ENCODE results near the gene CASP2.

DNA sequence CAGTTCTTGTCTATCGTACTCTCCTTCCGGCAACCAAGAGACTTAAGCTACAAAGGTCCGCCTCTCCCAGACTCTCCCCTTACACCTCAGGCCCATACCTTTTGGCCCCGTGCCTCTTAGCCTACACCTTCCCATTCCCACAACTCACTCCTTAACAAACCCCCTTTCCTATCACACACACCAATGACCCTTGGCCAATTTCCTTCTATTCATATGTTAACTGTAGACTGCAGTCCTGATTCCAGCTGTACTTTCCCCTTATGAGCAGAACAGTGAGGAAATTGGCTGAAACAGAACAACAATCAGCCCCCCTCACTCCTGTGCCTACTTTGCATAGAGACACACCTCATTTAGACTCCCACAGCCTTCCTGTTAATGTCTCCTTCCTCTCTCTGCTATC, 4.8 kb upstream of the CASP2 start:
- TF ChIP-seq, protein P1, sequence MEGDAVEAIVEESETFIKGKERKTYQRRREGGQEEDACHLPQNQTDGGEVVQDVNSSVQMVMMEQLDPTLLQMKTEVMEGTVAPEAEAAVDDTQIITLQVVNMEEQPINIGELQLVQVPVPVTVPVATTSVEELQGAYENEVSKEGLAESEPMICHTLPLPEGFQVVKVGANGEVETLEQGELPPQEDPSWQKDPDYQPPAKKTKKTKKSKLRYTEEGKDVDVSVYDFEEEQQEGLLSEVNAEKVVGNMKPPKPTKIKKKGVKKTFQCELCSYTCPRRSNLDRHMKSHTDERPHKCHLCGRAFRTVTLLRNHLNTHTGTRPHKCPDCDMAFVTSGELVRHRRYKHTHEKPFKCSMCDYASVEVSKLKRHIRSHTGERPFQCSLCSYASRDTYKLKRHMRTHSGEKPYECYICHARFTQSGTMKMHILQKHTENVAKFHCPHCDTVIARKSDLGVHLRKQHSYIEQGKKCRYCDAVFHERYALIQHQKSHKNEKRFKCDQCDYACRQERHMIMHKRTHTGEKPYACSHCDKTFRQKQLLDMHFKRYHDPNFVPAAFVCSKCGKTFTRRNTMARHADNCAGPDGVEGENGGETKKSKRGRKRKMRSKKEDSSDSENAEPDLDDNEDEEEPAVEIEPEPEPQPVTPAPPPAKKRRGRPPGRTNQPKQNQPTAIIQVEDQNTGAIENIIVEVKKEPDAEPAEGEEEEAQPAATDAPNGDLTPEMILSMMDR (IDR thresholded peaks at IDR 0.05 in 4 of 5, conservative IDR thresholded peaks at IDR 0.05 in 1 of 5) = no peak
- no peak for TF ChIP-seq POLR2A (IDR thresholded peaks at IDR 0.05)

All from gastrocnemius medialis (tissue), 4 donors.